Fibroblast of skin of abdomen (primary cell): ENCODE data around the gene PRSS23. TPM values are rescaled to one million over a fixed set of nuclear protein-coding genes. Genes with fewer than 3 reads are reported as not detected.
"Not testable (repeated sequence)": the region's sequence is repeated elsewhere in the genome, so short reads cannot be mapped to it uniquely, and the experiment has no call there.

Experiments used
- DNase-seq: peaks from one replicate; pipeline ENCODE4 v3.0.0-alpha.2; 2013
- polyA plus RNA-seq, 2 experiments: library from polyadenylated mRNA; unstranded; fragments of 120-200 nt; gene quantifications; one replicate each; pipeline ENCODE4 v1.2.1, GENCODE V29; 2013; ENCODE audit not compliant: insufficient read length in 2 of 2

Gene PRSS23
- polyA plus RNA-seq (2013, experiment 1 of 2; ENCODE audit: insufficient read length): 194 TPM
- polyA plus RNA-seq (2013, experiment 2 of 2; ENCODE audit: insufficient read length): 184 TPM

GRCh38 chr11:86800076-86800959 lies at the start of gene PRSS23:
Gene PRSS23, plus strand, starts transcription at chr11:86800542. Its CDS starts 7,102 bp downstream, at chr11:86807644.
- peak; percentile 65 for DNase-seq

DNA sequence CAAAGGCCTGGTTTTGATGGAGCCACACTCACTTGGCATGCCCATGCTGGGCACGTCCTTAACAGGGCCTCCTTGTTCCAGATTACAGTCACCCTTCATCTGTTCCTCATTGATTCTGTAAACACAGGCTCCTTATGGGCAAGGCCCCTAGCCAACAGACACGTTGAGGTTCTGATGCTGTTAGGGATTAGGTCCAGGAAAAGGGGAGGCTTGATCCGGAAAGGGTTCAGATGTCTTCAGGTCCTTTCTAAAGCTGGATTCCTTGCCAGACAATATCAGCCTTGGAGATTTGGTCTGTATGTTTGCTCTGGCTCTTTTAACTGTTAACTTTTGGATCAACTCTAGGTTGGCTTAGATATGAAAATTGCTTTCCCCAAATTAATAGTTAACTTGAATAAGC lies 46.9 kb upstream of the PRSS23 start:
- DNase-seq: no peak

DNA sequence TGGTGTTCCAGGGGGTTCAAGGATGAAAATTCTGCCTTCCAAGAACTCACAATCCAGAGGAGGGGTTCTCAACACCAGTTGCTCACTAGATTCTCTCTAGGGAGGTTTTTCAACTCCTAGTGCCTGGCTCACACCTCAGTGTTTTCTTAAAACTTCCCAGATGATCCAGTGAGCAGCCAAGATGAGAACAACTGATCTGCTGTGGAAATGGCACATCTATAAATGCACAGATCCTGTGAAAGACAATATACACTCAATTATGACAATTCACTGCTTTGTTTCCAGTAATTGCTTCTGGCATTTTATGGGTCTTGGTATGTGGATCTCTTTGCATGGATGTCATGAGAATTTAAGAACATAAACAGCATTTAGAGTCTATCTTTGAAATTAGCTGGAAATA lies 45.2 kb upstream of the PRSS23 start:
- no peak for DNase-seq

- DNase-seq: no peak
These were observed 42.2 kb upstream of the PRSS23 start for GRCh38 chr11:86758171-86758570.

- peak; percentile 45 for DNase-seq
These were observed 39.8 kb upstream of the PRSS23 start for GRCh38 chr11:86760577-86760976.

- DNase-seq: peak; percentile 65
These were observed 38.4 kb upstream of the PRSS23 start for GRCh38 chr11:86761978-86762377.

DNA sequence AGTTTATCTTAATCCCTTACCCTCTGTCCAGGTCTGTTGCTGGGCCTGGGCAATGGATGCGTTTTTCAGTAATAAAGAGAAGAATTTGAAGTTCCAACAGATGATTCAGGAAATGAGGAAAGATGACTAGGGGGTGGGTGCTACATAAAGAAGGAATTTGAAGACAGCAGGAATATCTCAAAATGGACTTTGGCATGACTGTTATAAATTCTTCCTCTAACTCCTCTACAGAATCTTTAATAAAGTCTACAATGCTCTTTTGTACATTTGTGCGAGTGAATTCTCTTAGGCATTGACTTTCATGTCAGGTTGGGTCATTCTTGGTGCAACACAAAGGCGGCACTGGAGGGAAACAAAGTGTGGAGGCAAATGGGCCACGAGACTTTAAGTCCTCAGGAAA lies 35.1 kb upstream of the PRSS23 start:
- peak; percentile 48 for DNase-seq

GRCh38 chr11:86765878-86766277 lies 34.5 kb upstream of the PRSS23 start:
- DNase-seq: no peak

DNA sequence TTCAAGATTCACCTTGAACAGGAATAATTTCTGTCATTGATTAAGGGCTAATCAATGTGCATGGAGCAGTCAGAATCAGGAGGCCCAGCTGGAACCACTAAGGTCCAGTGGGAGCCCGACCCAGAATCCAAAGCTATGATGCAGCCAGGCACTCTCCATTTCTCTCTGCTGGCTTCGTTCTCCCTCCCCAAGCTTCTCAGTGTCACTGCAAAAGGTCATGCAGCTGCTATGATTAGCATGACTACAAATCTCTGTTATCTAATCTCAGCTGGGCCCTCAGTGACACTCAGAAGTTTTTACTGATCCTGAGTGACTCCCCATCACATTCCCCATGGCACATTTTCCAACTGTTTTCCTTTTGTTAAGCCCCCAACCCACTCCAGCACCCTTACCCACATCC lies 31.1 kb upstream of the PRSS23 start:
- no peak for DNase-seq

DNA sequence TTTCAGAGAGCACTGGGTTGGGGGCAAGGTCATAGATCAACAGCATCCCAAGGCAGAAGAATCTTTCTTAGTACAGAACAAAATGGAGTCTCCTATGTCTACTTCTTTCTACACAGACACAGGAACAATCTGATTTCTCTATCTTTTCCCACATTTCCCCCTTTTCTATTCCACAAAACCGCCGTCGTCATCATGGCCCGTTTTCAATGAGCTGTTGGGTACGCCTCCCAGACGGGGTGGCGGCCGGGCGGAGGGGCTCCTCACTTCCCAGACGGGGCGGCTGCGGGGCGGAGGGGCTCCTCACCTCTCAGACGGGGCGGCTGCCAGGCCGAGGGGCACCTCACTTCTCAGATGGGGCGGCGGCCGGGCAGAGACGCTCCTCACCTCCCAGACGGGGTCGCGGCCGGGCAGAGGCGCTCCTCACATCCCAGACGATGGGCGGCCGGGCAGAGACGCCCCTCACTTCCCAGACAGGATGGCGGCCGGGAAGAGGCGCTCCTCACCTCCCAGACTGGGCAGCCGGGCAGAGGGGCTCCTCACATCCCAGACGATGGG lies 29.8 kb upstream of the PRSS23 start:
- not testable (repeated sequence) for DNase-seq

DNA sequence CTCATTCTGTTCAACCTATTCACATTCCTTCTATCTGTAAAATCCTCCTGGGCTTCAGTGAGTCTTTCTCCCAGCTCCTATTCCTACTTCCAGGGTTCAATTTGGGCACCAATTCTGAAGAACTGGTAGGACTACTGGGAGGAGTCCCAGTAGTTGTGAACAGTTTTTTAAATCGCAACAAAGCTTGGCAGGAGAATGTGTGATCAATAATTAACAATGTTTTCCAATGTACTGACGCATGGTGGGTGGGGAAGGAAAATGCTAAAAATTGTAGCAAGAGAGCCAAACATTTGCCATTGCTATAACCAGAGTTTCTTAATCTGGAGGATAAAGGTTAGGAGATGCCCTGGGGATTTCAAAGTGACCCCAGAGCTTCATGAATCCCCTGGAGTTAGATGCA lies 27.3 kb upstream of the PRSS23 start:
- DNase-seq: no peak

- DNase-seq: no peak
These were observed 26.7 kb upstream of the PRSS23 start for GRCh38 chr11:86773513-86774252.

DNA sequence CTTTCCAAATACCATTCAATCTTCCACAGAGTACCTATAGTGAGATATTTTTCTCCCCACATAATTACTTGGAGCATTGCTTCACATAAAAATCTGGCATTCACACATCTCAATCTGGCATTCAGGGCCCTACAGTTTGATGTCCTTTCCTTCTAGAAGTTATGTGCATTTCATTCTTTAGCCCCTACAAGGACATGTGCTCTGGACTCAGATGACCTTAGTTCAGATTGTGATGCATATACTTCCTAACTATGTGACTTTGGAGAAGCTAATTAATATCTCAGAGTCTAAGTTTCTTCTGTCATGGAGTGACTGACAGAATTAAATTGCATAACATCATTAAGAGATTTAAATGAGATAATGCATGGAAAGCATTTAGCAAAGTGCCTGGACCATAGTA lies 25.9 kb upstream of the PRSS23 start:
- DNase-seq: no peak

DNA sequence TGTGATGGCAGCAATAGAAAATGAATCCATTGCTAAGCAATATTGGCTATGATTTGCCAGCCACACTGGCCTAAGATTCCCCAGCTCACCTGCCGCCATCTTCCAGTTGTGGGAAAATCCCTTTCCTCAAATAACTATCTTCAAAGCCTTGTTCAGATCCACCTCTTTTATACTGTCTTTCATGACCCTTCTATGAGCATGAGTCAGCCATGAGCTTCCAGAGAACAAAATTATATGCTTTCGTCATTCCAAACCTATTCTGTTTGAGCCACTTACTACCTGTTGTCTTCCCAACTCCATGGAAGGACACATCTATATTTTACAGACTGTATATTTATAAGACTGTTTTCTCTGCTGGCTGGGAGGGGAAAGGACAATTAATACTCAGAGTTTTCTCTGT lies 25.0 kb upstream of the PRSS23 start:
- no peak for DNase-seq

GRCh38 chr11:86781546-86781945 lies 18.8 kb upstream of the PRSS23 start:
- DNase-seq: no peak

DNA sequence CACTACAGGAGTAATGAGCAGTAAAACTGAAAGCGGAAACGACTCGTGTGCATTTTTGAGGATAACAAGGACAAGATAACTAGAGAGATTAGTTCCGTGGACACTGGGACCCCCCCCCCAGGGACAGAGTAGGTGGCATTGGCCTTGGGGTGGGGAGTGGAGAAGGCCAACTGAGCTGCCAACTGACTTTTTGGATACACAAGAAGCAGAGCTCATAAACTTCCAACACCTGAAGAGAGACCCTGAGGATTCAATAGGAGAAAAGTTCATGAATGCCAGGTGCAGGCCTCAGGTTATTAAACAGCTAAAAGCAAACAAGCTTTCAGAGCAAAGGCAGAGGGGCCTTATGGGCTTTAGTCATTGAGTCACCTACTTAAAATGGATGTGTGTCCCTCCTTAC lies 17.6 kb upstream of the PRSS23 start:
- no peak for DNase-seq

DNA sequence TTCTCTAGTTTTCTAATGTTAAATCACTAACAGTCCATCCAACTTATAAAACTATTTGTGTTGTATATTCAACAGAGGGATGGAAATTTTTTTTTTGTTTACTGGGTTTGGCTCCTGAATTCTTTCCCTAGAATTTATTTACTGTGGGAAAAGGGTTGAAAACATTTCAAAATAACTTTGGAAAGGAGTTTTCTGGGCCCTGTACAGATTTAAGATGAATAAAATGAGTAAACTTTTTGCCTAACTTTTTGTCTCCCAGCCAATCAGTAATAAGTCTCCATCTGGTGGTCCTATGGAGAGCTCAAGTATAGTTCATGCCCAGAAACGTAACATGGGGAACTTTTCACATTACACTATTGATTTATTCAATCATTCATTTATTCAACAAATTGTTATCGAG lies 16.7 kb upstream of the PRSS23 start:
- DNase-seq: no peak

DNA sequence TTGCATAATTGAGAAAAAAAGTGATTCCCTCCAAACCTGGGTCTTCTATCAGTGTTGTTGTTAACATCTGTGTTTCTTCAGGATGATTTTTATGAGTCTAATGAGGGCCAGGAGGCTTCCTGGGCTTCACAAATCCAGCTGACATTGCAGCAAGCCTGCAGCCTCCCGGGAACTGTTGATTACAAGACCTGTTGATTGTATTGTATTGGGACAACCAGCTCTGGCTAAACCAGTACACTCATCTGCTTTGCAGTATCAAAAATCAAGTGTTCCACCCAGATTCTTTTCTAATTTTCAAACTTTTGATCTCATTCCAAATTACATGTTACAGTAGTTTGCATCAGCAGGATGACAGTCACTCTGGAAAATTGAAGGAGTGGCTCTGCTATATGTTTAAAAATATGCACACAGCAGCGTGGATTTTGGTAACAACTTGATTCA lies 16.1 kb upstream of the PRSS23 start:
- DNase-seq: peak; percentile 88

DNA sequence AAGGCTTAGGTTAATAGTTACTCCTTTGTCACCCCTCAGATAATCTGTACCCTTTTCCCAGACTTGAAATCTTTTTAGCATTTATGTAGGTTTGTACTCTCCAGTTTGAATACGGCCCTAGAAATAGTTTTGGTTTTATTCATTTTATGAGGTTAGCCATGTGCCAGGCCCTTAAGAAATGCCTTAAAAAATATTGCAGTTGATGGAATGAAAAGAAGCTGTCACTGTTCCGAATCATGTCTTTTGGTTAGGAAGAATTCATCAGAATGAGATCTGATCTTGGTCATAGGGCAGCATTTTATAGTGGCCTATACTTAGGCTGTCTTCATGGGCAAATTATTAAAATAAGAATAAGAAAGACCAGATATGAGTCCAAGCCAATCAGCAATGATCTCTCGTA lies 14.8 kb upstream of the PRSS23 start:
- DNase-seq: peak; percentile 74

- DNase-seq: no peak
These were observed 13.3 kb upstream of the PRSS23 start for GRCh38 chr11:86787018-86787536.

GRCh38 chr11:86787656-86788055 lies 12.7 kb upstream of the PRSS23 start:
- DNase-seq: no peak

- DNase-seq: no peak
These were observed 10.1 kb upstream of the PRSS23 start for GRCh38 chr11:86790195-86790725.
